Measurements from ENCODE around the gene CNTNAP5. TPM values are rescaled to one million over a fixed set of nuclear protein-coding genes. Genes with fewer than 3 reads are reported as not detected.

Gene CNTNAP5
- total and polyA plus RNA-seq, 9 of the 15 experiments (the other 6 are each of a cell fraction or from before 2014, with no cell fraction given) = not detected

DNA sequence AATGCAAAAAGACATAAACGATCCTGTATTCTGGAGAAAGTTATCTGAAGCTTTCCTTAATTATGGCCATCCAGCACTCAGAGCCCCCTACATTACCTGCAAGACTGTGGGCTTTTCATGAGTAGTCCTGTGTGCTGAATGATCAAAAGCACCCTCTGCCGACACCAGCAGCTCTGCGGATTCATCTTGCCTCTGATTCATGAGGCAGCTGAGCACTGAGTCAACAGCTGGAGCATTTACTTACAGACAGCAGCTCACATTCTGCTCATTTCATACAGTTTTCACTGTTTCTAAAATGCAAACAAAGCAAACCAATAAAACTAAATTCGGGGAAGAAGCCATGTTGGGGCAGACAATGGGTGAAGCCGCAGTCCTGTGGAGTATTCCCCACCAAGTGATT is 886.5 kb downstream of the CNTNAP5 start (continued):
- TF ChIP-seq ZFP30 (CRISPR knock-in tag; IDR thresholded peaks at IDR 0.05; ENCODE audit: borderline replicate concordance) (no peak), SMARCC2 (IDR thresholded peaks at IDR 0.05; ENCODE audit: low read depth) (no peak), STAG1 (CRISPR knock-in tag; IDR thresholded peaks at IDR 0.05; ENCODE audit: borderline replicate concordance) (no peak), CEBPB (tag; IDR thresholded peaks at IDR 0.05) (no peak)
- TF ChIP-seq, protein P1, sequence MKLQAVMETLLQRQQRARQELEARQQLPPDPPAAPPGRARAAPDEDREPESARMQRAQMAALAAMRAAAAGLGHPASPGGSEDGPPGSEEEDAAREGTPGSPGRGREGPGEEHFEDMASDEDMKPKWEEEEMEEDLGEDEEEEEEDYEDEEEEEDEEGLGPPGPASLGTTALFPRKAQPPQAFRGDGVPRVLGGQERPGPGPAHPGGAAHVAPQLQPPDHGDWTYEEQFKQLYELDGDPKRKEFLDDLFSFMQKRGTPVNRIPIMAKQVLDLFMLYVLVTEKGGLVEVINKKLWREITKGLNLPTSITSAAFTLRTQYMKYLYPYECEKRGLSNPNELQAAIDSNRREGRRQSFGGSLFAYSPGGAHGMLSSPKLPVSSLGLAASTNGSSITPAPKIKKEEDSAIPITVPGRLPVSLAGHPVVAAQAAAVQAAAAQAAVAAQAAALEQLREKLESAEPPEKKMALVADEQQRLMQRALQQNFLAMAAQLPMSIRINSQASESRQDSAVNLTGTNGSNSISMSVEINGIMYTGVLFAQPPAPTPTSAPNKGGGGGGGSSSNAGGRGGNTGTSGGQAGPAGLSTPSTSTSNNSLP (IDR thresholded peaks at IDR 0.05; ENCODE audit: borderline replicate concordance, low read depth, low read length) = no peak

DNA sequence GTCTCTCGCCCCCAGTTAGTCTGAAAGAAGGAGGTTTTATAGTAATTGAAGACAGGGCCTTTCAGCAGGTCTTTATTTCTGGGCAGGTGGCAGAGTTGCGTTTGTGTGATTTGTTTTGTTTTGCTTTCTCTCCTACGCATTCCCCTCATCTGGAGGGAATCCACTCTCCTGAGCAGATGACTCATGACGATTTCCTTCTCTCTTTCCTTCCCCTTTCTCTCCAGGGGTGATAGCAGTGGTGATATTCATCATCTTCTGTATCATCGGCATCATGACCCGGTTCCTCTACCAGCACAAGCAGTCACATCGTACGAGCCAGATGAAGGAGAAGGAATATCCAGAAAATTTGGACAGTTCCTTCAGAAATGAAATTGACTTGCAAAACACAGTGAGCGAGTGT is 888.8 kb downstream of the CNTNAP5 start:
- ATAC-seq (no peak), DNase-seq (ENCODE audit: extremely low read depth in 1 of 4, low spot score in 3 of 4) (no peak), FAIRE-seq (no peak)
- H3K27me3 ChIP-seq (ENCODE audit: control insufficient read depth in 2 of 2, insufficient read depth in 2 of 2, low read length in 2 of 2) = no peaks in the 10 kb centered on the region
- no peak overlapping the region for H3K9ac ChIP-seq (ENCODE audit: insufficient read depth in 1 of 2, low read depth in 2 of 2, low read length in 2 of 2)
- ChIA-PET CTCF (ENCODE audit: low intra/inter-chr PET ratio) (no interaction called here), POLR2A (no interaction called here)
- H3K27ac ChIP-seq (ENCODE audit: extremely low read depth, low read depth, low read length) = no peak overlapping the region
- H4K20me1 ChIP-seq (replicated peaks; ENCODE audit: control insufficient read depth, insufficient read depth, low read length) = no peaks in the 10 kb centered on the region
- no peaks in the 10 kb centered on the region for H3K9me1 ChIP-seq (ENCODE audit: control insufficient read depth, insufficient read depth, low read length)
- no peaks in the 10 kb centered on the region for H3K79me2 ChIP-seq (ENCODE audit: control insufficient read depth, insufficient read depth, low read length)
- H3K4me2 ChIP-seq (ENCODE audit: insufficient read depth, low read length) = no peak overlapping the region
- 2% methylated on average over 8 of the region's 9 CpGs for WGBS (ENCODE audit: insufficient coverage, low coverage, missing lambda C conversion rate)
- in situ Hi-C loops (cut with MboI) (no loop called here), intact Hi-C loops (cut with micrococcal nuclease) (no loop called here)
- H3K9me3 ChIP-seq (replicated peaks; ENCODE audit: control insufficient read depth, insufficient read depth, low read depth, low read length) = no peaks in the 10 kb centered on the region
- no peak overlapping the region for H2AFZ ChIP-seq (ENCODE audit: low read depth, low read length)
- H3K4me1 ChIP-seq (replicated peaks in 1 of 2; ENCODE audit: control insufficient read depth in 2 of 2, insufficient read depth in 2 of 2, low read length in 2 of 2) = no peaks in the 10 kb centered on the region
- no peak overlapping the region for H3K4me3 ChIP-seq
- no peaks in the 10 kb centered on the region for H3K36me3 ChIP-seq (ENCODE audit: control insufficient read depth, insufficient read depth, low read length)
- no TSS peak for BruUV-seq (replicated peaks)
- TF ChIP-seq TARDBP (IDR thresholded peaks at IDR 0.05) (no peak), TAF1 (IDR thresholded peaks at IDR 0.05; ENCODE audit: control insufficient read depth, extremely low read depth, insufficient read depth, low read length, severe bottlenecking) (no peak), SAFB2 (IDR thresholded peaks at IDR 0.05; ENCODE audit: borderline replicate concordance, low read depth, low read length, severe bottlenecking) (no peak), ZNF354B (CRISPR knock-in tag; IDR thresholded peaks at IDR 0.05) (no peak), ZNF124 (CRISPR knock-in tag; IDR thresholded peaks at IDR 0.05) (no peak), L3MBTL2 (IDR thresholded peaks at IDR 0.05) (no peak), ZNF165 (CRISPR knock-in tag; IDR thresholded peaks at IDR 0.05; ENCODE audit: borderline replicate concordance) (no peak), LARP7 (IDR thresholded peaks at IDR 0.05) (no peak), CHD1 (IDR thresholded peaks at IDR 0.05; ENCODE audit: low read length) (no peak), ELF4 (CRISPR knock-in tag; IDR thresholded peaks at IDR 0.05) (no peak)
- TF ChIP-seq, protein P2, sequence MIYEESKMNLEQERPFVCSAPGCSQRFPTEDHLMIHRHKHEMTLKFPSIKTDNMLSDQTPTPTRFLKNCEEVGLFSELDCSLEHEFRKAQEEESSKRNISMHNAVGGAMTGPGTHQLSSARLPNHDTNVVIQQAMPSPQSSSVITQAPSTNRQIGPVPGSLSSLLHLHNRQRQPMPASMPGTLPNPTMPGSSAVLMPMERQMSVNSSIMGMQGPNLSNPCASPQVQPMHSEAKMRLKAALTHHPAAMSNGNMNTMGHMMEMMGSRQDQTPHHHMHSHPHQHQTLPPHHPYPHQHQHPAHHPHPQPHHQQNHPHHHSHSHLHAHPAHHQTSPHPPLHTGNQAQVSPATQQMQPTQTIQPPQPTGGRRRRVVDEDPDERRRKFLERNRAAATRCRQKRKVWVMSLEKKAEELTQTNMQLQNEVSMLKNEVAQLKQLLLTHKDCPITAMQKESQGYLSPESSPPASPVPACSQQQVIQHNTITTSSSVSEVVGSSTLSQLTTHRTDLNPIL (CRISPR knock-in tag; IDR thresholded peaks at IDR 0.05) = no peak

Data from K562 (cell line).